Mesothelial cell of epicardium (in vitro differentiated cells): ENCODE data around the gene JARID2. TPM values are rescaled to one million over a fixed set of nuclear protein-coding genes. Genes with fewer than 3 reads are reported as not detected.

Experiments
- DNase-seq, 2 experiments: peaks; one replicate each; pipeline ENCODE4 v3.0.0; 2021; ENCODE audit warnings: low spot score in 2 of 2; ENCODE audit not compliant: unreplicated experiment in 2 of 2
- H3K27ac Mint-ChIP-seq: 2 replicates; pipeline ENCODE4 v1.8.0; 2021; ENCODE audit warnings: mixed read lengths
- H3K27me3 Mint-ChIP-seq: 2 replicates; pipeline ENCODE4 v1.8.0; 2021; ENCODE audit warnings: low read depth, mixed read lengths
- H3K36me3 Mint-ChIP-seq: 2 replicates; pipeline ENCODE4 v1.8.0; 2021; ENCODE audit warnings: mixed read lengths
- H3K4me1 Mint-ChIP-seq: 2 replicates; pipeline ENCODE4 v1.8.0; 2021; ENCODE audit warnings: mixed read lengths
- H3K4me3 Mint-ChIP-seq: 2 replicates; pipeline ENCODE4 v1.8.0; 2021; ENCODE audit warnings: mild to moderate bottlenecking, moderate library complexity, mixed read lengths
- H3K9me3 Mint-ChIP-seq: 2 replicates; pipeline ENCODE4 v1.8.0; 2021; ENCODE audit warnings: mixed read lengths
- total RNA-seq: library from RNA; stranded (reverse); gene quantifications from 3 replicates; pipeline ENCODE4 v1.2.1, GENCODE V29; 2021
- TF ChIP-seq, protein P1 (sequence below): fragments of 200-600 bp; sonication (generic); IDR thresholded peaks from one replicate; pipeline ENCODE4 v1.5.0; 2021; ENCODE audit warnings: antibody characterized with exemption; ENCODE audit not compliant: unreplicated experiment

The JARID2 gene
- total RNA-seq, 1 donor from 2014 or later: 35.3 TPM

GRCh38 chr6:15359335-15359862 lies 113.5 kb downstream of the JARID2 start:
- peaks cover 27% of the 10 kb centered on the region for H3K4me1 Mint-ChIP-seq
- H3K27ac Mint-ChIP-seq: no peak overlapping the region
- no peaks in the 10 kb centered on the region for H3K9me3 Mint-ChIP-seq
- TF ChIP-seq, protein P1, sequence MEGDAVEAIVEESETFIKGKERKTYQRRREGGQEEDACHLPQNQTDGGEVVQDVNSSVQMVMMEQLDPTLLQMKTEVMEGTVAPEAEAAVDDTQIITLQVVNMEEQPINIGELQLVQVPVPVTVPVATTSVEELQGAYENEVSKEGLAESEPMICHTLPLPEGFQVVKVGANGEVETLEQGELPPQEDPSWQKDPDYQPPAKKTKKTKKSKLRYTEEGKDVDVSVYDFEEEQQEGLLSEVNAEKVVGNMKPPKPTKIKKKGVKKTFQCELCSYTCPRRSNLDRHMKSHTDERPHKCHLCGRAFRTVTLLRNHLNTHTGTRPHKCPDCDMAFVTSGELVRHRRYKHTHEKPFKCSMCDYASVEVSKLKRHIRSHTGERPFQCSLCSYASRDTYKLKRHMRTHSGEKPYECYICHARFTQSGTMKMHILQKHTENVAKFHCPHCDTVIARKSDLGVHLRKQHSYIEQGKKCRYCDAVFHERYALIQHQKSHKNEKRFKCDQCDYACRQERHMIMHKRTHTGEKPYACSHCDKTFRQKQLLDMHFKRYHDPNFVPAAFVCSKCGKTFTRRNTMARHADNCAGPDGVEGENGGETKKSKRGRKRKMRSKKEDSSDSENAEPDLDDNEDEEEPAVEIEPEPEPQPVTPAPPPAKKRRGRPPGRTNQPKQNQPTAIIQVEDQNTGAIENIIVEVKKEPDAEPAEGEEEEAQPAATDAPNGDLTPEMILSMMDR: no peak
- no peaks in the 10 kb centered on the region for H3K36me3 Mint-ChIP-seq
- no peak for DNase-seq
- H3K4me3 Mint-ChIP-seq: no peak overlapping the region
- no peaks in the 10 kb centered on the region for H3K27me3 Mint-ChIP-seq

DNA sequence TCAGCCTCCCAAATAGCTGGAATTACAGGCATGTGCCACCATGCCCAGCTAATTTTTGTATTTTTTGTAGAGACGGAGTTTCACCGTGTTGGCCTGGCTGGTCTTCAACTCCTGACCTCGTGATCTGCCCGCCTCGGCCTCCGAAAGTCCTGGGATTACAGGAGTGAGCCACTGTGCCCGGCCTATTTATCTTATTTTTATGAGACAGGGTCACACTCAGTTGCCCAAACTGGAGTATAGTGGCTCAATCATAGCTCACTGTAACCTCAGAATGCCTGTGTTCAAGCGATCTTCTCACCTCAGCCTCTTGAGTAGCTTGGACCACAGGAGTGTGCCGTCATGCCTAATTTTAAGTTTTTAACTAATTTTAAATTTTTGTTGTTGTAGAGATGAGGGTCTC lies 114.4 kb downstream of the JARID2 start:
- Mint-ChIP-seq H3K4me1 (peaks cover 34% of the 10 kb centered on the region), H3K36me3 (no peaks in the 10 kb centered on the region), H3K9me3 (no peaks in the 10 kb centered on the region), H3K4me3 (no peak overlapping the region), H3K27ac (no peak overlapping the region), H3K27me3 (no peaks in the 10 kb centered on the region)
- no peak for DNase-seq
- TF ChIP-seq, protein P1: no peak

- no peaks in the 10 kb centered on the region for H3K27me3 Mint-ChIP-seq
- H3K36me3 Mint-ChIP-seq: no peaks in the 10 kb centered on the region
- H3K27ac Mint-ChIP-seq: no peak overlapping the region
- H3K4me3 Mint-ChIP-seq: no peak overlapping the region
- H3K4me1 Mint-ChIP-seq: peaks cover 37% of the 10 kb centered on the region
- no peak for DNase-seq
- TF ChIP-seq, protein P1: no peak
- H3K9me3 Mint-ChIP-seq: no peaks in the 10 kb centered on the region
These were observed 115.3 kb downstream of the JARID2 start for GRCh38 chr6:15361197-15361596.

DNA sequence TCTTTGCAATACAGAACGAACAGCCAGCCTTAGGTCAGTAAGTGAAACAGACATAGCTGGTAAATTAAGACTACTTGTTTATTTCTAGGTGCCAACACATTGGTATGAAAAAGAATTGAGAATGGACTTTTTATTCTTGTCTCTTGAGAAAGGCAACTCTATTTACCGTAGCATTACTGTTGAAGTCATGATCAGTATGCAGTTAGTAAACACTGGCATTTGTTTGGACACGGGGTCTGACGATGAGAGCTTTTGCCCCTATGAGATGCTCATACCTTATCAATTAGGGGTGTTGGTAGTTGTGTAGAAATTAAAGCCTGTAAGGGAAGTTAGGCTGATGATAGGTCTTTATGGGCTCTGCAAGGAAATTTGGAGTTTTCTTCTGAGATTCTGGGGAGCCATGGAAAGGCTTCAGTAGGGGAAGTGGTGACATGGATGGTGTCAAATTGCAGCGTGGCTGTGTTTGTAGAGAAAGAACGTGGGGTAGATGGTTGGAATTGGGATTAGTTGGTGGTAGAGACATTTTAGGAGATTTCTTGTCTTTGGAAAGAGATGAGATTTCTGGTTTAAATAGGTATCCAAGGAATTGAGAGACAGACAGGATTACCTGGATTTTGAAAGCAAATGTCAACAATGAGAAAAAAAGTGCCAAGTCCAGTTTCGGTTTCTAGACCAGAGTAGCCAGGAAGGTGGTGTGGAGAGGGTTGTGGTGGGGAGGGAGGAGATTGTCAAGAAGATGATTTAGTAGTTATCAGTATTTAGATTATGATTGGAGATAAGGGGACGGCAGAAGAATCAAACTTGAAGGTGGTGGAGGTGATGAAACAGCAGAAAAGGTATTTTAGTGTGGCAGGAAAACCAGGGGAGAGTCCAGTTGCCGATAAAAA lies 116.6 kb downstream of the JARID2 start:
- Mint-ChIP-seq H3K27me3 (no peaks in the 10 kb centered on the region), H3K4me3 (no peak overlapping the region), H3K27ac (no peak overlapping the region), H3K9me3 (no peaks in the 10 kb centered on the region), H3K36me3 (no peaks in the 10 kb centered on the region), H3K4me1 (peaks cover 44% of the 10 kb centered on the region)
- no peak for DNase-seq
- TF ChIP-seq, protein P1: no peak

DNA sequence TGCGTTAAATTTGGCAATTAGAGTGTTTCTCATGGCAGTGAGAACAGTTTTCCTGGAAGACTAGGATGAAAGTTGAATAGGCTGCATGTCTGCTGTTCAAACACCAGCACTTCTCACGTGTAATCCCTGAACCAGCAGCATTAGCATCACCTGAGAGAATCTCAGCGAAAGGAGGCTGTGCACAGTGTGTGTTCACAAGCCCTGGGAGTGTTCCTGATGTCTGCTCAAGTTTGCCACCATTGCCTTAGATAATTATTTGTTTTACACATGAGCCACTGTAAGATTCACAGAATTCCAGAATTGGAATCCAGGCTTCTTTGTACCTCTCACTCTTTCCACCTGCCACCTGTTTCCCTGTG lies 117.3 kb downstream of the JARID2 start:
- Mint-ChIP-seq H3K9me3 (no peaks in the 10 kb centered on the region), H3K4me3 (no peak overlapping the region)

More for the DNA sequence above, 117.3 kb downstream of the JARID2 start:
- Mint-ChIP-seq H3K36me3 (no peaks in the 10 kb centered on the region), H3K4me1 (peaks cover 40% of the 10 kb centered on the region), H3K27ac (no peak overlapping the region), H3K27me3 (no peaks in the 10 kb centered on the region)
- TF ChIP-seq, protein P1: no peak
- no peak for DNase-seq
